Right renal cortex interstitium (tissue), 3 donors: Measurements from ENCODE around the gene CMPK2. TPM values are rescaled to one million over a fixed set of nuclear protein-coding genes. Genes with fewer than 3 reads are reported as not detected.

Experiments
- DNase-seq, 3 donors: peaks; one replicate each; pipeline ENCODE4 v3.0.0-alpha.2; 2013; ENCODE audit warnings: low read depth in 3 of 3, low spot score in 2 of 3
- polyA plus RNA-seq, 3 donors: library from polyadenylated mRNA; unstranded; fragments of 120-200 nt; gene quantifications; one replicate each; pipeline ENCODE4 v1.2.1, GENCODE V29; 2013; ENCODE audit not compliant: insufficient read length in 3 of 3

The CMPK2 gene
- polyA plus RNA-seq, 3 donors: 4.0 to 4.3 (median 4.2) TPM

GRCh38 chr2:6814312-6814711 is 51.4 kb downstream of the CMPK2 start:
- DNase-seq: no peak

GRCh38 chr2:6813573-6813972 is 52.1 kb downstream of the CMPK2 start:
- no peak for DNase-seq

- no peak for DNase-seq
These were observed 52.7 kb downstream of the CMPK2 start for GRCh38 chr2:6812857-6813530.

GRCh38 chr2:6810961-6811360 is 54.7 kb downstream of the CMPK2 start:
- no peak for DNase-seq

GRCh38 chr2:6808426-6808825 is 57.3 kb downstream of the CMPK2 start:
- DNase-seq: no peak

- no peak for DNase-seq
These were observed 59.1 kb downstream of the CMPK2 start for GRCh38 chr2:6806604-6807003.

- no peak for DNase-seq
These were observed 65.2 kb downstream of the CMPK2 start for GRCh38 chr2:6800553-6800952.

Other genes with a start within 250 kb of the CMPK2 start
- gene RSAD2, start 11.9 kb upstream of the CMPK2 start, polyA plus RNA-seq: 1 to 10 TPM; 3.3 to 4.5 (median 4.0) TPM
- 10 to 100 TPM; 54.6 to 62.2 (median 59.7) TPM for gene RNF144A, start 51.5 kb upstream of the CMPK2 start, polyA plus RNA-seq